DMS153 (cell line): ENCODE data around the gene FHOD1.

Experiments
- DNase-seq: peaks from one replicate; lab custom pipeline; 2025; lab: John Stamatoyannopoulos, UW

The FHOD1 gene

DNA sequence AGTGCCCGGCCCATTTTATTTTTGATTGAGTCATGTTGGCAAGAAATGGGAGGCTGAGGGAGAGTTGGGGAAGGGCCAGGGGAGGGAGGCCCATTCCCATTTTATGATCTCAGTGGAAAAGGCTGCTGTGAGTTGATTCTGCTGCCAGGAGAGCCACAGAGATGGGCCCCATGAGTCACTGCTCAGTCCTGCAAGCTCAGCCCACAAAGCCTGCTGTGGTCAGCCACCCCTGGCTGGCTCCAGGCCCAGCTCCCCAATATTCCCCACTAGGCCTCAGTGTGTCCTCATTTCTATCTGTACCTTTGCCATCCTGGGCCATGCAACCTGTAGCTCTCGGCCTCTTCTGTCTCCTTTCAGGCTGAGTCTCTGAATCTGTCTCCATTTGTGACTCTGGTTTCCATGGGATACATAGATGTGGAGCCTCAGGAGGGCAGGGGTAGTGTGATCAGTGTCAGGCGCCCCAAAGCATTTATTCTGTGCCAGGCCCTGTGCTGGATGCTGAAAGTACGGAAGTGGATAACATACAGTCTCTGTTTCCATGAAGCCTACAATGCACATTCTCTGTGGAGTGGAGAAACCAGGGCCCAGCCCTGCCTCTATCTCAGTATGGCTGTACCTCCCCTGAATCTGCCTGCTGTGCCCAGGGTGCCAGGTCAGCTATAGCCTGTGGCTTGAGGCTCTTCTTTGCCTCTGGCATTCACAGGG, 30.2 kb upstream of the FHOD1 start:
- DNase-seq = no peak

DNA sequence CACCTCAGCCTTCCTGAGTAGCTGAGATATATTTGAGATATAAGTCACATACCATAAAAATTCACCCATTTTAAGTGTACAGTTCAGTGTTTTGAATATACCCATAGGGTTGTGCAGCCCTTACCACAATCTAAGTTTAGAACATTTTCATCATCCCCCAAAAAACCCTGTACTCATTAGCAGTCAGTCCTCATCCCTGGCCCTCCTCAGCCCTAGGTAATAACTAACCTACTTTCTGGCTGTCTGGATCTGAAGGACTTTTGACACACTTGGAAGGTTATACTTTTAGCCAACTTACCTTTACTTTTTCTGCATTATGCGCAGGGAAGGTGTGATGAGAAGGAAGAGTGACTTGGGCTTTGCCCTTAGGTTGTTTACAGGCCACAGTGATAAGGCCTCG, 28.0 kb upstream of the FHOD1 start:
- DNase-seq = no peak

DNA sequence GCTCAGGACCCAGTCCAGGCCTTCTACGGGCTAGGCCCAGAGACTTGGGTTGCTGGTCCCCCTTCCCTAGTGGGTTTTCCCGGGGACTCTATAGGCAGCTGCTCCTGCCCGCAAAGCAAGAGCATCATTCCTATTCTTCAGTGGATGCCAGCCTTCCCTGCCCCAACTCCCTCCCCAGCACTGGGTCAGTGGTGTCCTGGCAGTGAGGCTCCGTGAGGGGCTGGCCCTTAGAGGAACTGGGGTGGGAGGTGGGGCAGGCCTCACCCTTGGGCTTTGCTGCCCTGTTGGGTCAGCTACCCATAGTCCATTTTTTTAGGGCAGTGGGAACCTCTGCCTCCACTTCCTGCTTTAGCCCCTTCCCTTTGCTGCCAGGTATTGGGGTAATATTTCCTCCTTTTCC, 24.2 kb upstream of the FHOD1 start:
- DNase-seq = no peak

DNA sequence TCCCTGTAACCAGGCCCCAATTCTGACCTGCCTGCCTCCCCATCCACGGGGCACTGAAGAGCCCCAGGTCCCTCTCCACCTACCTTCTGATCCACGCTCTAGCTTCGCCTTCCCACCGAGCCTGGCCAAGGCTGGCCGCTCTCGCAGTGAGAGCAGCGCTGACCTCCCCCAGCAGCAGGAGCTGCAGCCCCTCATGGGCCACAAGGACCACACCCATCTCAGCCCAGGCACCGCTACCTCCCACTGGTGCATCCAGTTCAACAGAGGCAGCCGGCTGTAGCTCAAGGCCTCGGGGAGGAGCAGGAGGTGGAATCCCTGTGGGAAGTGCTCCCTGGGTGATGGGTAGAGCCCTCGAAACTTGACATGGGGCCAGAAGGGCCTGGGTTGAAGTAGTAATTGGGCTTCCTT, 23.7 kb upstream of the FHOD1 start:
- no peak for DNase-seq

DNA sequence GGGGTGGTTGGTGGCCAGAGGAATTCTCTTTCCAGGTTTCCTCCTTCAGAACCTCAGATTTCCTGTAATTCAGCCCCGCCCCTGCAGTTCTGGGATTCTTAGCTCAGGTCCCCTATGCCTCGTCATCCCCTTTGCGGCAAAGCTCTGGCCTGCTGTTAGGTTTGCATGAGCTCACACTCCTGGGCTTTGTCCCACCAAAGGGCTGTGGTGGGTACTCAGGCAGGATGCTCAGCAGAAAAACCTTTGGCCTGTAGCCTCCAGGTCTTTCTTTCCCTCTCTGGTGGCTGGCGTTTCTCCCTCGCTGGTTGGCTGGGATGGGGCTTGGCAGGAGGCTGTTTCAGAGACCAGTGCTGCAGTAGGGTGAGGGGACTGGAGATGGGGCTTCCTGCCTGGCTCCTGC, 22.5 kb upstream of the FHOD1 start:
- no peak for DNase-seq

DNA sequence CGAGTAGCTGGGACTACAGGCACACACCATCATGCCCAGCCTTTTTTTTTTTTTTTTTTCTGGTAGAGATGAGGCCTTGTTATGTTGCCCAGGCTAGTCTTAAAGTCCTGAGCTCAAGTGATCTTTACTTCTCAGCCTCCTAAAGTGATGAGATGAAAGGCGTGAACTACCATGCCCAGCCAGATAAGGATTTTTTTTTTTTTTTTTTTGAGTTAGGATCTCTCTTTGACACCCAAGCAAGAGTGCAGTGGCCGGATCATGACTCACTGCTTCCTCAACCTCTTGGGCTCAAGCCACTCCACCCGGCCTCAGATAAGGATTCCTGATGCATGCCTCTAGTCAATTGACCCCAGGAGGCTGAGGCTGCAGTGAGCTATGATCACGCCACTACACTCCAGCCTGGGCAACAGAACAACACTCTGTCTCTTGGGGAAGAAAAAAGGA, 20.9 kb upstream of the FHOD1 start:
- DNase-seq = no peak

DNA sequence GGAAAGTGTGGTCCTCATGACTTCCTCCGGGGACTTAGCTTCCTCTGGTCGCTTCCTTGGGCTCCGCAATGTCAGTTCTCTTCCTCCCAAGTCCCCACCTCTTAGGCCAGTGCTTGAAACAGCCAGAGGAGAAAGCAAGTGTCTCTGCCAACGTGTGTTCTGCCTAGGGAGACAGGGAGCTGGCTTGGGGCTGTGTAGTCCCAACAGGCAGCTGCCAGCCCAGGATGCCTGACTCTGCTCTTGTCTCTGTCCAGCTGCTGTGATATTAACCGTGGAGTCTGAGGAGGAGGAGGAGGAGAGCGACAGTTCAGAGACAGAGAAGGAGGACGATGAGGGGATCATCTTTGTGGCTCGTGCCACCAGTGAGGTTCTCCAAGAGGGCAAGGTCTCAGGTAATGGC, 18.6 kb upstream of the FHOD1 start:
- DNase-seq = no peak

DNA sequence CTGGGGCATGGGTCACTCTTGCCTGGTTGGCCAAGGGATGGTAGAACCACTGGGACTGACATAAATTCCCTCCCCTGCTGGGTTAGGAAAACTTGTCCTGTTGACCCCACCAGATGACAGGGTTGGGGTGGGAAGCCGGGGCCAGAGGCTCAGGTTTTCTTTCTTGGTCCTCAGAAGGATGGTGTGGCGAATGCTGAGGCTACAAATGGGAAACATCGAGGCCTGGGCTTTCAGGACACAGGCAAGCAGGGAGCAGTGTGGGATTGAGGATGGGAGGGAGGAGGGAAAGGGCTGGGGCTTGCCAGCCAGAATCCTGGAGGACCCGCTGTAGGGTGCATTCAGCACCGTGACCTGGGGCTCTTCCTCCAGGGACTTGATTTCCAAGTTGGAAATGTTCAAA, 17.6 kb upstream of the FHOD1 start:
- DNase-seq = no peak

DNA sequence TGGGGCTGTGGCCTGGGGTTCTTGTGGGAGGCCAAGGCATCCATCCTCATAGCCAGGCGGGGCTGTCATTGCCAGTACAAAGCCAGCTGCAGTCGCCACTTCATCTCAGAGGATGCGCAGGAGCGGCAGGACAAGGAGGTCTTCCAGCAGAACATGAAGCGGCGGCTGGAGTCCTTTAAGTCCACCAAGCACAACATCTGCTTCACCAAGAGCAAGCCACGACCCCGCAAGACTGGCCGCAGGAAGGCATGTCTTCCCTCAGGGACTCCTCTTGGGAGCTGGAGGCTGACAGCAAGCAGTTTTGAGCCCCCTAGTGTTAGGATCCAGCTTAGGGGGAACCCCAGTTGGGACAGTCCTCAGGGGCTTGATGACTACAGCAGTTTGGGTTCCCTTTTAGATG, 17.0 kb upstream of the FHOD1 start:
- DNase-seq = no peak

DNA sequence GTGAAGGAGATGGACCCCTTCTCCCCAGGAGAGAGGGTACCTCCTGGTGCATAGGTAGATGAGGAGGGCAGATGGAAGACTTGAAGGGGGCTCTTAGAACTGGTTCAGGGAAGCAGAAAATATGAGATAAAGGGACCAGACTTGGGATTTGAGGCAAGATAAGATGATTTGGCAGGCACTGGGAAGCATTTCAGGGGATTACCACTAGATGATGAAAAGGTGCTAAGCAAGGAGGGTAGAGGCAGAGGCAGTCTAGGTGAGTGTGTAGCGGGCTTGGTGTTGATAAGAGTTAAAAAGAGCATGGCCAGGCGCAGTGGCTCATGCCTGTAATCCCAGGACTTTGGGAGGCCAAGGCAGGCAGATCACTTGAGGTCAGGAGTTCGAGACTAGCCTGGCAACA, 15.9 kb upstream of the FHOD1 start:
- DNase-seq = no peak

DNA sequence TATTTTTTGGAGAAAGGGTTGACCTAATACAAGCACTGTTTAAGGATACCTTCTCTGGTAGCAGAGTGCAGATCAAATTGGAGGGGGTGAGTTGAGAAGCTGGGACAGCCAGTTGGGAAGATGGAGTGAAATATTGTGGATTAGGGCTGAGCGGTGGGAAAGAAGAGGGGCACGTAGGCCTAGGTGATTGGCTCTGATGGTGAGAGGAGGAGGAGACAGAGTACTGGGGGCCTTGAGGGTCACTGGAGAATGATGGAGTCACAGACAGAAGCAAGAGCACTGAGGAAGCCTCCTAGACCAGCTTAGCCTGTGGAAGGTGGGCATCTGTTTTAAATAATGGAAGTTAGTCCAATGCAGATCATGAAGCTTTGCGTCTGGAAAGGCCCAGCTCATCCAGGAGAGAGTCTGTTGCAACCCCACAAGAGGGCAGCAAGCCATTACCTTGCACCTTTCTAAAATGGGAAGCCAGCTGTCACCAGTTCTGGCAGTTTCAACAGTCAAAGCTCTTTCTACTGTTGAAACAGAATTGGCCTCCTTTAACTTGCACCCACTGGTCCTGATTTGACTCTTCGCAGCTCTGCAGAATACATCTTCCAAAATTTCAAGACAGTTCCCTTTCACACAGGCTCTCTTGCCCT, 13.3 kb upstream of the FHOD1 start:
- peak; percentile 11 for DNase-seq

DNA sequence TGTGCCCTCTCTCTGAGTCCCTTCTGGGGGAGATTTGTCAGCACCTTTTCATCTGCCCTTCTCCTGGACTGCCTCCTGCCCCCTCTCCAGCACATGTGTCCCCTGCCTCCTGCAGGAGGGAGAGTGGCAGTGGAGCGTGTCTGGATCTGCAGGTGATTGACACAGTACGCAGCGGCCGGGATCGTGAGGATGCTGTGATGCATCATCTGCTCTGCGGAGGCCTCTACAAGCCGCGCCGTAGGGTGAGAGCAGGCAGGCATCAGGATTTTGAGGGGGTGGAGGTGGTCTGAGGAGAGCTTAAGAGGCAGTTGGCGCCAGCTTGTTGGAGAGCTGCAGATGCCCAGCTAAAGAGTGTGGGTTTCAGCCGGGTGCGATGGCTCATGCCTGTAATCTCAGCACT, 12.4 kb upstream of the FHOD1 start:
- DNase-seq = no peak

DNA sequence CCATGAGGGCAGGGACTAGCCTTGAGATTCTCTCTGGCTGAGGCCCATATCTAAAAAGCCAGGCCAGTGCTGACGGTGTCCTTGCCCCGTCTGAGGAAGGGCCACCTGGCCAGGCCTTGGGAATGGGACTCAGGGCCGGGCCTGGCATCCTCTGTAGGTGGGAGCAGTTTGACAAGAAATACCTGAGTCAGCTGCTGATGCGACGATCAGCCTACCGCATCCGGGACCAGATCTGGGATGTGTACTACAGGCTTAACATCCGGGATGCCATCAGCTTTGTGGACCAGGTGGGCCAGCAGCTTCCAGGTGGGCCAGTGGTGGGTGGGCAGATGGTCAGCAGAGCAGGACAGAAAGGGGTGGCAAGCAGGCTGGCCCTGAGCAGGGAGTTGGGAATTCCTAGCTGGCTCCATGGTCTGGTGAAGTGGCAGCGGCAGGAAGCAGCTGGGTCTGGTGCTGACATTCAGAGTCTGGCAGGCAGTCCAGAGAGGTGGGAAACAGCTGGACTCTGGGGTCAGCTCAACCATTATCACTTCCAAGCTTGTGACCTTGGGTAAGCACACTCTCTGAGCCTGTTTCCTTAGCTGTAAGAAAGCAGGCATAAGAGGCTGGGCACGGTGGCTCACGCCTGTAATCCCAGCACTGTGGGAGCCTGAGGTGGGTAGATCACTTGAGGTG, 11.0 kb upstream of the FHOD1 start:
- no peak for DNase-seq

DNA sequence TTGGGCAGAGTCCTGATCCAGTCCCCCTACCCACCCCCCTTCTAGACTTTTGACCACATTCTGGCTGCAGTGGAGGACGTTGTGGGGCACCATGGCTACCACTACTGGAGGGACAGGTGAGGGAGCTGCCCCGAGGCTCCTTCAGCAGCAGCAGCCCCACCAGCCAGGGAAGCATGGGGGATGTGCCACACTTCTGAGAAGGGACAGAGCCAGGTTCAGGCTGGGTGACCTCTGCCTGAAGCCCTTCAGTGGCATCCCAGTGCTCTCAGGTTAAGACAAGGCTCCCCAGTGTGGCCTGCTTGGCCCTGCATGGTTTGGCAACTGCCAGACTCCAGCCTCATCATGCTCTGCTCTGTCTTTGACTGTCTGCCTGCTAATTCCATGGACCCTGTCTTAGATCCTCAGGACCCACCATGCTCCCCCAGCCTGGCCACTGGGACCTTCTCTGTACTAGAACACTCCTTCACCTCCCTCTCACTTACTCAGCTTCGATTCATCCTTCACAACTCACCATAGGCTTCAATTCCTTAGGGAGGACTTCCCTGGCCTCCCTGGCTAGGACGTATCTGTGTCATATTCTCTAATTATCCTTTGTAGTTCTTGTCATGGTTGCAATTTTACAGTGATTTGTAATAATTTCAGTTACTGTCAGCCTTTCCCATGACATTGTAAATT, 10.3 kb upstream of the FHOD1 start:
- no peak for DNase-seq

DNA sequence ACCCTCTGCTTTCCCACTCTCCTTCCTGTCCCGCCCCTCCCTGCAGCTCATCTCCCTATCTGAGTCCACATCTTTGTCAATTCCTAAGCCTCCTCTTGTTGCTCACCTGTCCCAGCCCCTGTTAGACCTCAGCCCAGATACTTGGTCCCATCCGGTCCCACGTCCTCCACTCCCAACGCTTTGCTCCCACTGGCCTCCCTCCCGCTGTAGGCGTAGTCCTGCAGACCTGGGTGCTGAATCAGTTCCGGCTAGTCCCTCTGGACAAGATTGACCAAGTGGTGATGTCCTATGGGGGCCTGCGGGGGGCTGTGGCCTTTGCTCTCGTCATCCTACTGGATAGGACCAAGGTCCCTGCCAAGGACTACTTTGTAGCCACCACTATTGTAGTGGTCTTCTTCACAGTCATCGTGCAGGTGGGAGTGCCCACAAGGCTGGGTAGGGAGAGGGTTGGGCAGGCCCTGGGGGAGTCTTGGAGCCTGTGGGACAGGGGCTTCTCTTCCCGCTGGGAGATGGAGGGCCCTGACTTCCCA, 9.5 kb upstream of the FHOD1 start:
- DNase-seq = no peak

DNA sequence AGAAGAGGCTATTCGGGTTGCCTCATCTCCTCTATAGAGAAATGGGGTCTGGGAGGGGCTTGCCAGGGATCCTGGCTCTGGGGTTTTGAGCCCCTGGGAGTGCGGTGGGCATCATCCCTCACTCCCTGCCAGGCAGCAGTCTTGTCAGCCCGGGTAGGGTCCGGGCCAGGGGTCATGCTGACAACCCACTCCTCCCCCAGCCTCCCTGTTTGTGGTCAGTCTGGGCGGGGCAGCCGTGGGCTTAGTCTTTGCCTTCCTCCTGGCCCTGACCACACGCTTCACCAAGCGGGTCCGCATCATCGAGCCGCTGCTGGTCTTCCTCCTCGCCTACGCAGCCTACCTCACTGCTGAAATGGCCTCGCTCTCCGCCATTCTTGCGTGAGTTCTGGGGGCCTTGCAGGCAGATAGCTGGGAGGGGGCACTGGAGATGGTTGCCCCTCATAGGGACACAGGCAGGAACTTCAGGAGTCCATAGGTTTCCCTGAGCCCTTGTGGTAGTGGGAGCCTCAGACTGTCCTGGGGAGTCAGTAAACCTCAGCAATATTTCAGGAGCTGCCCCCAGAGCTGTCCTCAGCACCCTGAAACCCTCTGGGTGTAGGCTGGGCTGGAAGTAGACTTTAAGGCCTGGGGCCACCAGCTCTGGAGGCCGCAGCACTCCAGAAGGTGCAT, 8.4 kb upstream of the FHOD1 start:
- DNase-seq = no peak

DNA sequence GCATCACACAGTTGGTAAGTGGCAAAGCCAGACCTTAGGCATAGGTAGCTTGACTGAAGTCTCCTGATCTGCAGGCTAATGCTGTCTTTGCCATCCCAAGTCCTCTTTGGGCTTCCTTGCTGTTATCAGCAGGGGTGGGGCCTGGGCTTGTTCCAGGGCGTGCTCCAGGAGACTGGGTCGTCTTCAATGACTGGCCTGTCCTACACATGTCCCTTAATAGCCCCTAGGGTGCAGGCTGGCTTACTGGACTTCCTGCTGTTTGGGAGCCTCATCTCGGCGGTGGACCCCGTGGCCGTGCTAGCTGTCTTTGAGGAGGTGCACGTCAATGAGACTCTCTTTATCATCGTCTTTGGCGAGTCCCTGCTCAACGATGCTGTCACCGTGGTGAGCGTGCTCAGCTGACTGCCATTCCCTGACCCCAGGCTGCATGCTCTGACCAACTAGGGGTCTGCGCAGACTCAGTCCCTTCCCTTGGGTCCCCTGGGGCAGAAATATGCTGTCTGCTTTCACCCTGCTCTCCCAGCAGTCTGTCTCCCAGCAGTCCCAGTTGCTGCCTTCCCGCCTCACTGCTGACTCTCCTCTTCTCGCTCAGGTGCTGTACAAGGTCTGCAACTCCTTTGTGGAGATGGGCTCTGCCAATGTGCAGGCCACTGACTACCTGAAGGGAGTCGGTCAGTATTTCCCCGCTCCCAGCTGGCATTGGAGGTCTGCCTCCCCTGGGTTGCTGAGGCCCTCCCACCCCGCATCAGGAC, 7.7 kb upstream of the FHOD1 start:
- no peak for DNase-seq

DNA sequence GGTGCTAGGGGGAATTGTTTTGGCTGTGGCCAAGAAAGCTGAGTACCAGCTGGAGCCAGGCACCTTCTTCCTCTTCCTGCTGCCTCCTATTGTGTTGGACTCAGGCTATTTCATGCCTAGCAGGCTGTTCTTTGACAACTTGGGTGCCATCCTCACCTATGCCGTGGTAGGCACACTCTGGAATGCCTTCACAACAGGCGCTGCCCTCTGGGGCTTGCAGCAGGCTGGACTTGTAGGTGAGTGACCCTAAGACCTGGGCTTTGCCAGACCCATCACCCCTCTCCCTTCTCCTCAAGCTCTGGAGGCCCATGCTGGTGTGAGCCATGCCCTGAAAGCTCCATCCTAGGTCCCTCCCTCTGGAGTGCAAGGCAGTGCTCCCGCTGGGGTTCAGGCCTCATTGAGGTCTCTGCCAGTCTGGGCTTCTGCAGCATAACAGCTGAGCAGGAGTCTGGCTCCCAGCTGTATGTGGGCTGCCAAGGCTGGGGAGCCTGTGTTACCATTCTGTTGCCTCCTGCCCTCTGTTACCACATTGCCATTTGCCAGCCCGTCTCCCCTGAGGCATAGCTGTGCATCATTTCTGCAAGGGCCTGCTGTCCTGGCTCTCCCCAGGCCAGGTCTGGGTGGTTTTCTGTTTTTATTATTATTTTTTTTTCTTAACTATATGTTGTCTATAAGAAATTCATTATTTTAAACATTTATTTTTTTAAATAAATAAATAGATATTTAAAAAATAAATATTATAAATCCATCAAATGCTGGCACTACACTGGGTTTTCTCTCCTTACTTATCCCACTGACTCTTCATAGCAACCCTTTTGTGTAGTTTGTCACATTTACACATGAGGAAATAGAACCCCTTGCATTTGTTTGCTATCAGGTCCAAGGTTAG, 5.6 kb upstream of the FHOD1 start:
- DNase-seq = no peak

DNA sequence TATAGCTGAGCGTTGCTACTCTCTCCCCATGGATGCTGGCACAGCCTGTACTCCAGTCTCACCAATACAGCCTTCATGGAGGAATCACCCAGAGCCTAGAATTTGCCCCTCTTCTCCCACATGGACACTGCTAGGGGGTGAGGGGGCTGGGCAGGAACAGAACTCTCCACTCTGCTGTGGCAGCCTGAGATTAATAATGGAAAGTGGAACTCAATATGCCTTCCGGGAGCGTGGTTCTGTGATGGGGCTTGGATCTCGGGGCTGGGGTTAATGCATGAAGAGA, 2.7 kb upstream of the FHOD1 start:
- DNase-seq = no peak

DNA sequence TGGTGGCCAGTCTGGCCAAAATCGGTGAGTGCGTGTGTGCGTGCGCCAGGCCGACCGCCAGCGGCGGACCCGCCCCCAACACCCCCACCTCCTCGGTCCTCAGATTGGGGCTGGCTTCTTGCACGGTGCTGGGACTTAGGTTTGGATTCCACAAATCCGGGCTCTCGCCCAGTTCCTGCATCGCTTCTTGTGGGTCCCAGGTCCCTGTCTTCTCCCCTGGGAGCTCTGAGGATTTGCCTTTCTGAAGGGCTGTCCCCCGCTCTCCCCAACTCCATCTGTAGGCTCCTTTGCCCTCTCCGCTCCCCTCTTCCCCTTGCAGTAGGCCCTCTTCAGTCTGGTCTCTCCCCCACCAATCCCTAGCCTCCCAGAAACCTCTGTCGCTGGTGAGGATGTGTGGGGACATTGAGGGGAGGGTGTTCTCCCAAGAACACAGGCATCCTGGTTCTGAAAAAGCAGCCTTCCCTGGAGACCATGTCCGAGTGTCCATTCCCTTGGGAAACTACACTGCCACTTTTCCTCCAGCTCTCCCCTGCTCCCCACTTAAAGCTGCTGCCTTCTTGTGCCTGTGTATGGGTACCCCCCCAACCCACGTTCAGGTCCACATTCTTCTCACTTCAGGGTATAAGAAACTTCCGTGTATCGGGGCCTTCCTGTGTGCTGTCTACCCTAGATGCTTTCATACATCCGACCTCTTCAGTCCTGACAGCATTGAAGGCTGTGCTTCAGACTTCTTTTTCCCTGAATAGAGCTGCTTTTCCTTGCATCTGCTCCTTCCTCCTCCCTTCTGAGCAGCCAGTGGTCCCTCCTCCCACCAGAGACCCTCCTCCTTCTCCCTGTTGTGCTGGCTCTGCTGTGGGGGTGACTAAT, 2.1 kb upstream of the FHOD1 start:
- no peak for DNase-seq
